GM18873 (cell line): Measurements from ENCODE around the gene RAB27A.

ENCODE experiments used
- ATAC-seq: cut with Tn5 transposase; IDR thresholded peaks from one replicate; pipeline ENCODE4 v1.9.1; 2021; ENCODE audit warnings: mild to moderate bottlenecking, moderate library complexity, moderate number of reproducible peaks; ENCODE audit not compliant: unreplicated experiment, low FRiP score

Gene RAB27A

GRCh38 chr15:55230953-55231352 is 58.7 kb downstream of the RAB27A start:
- ATAC-seq: no peak

GRCh38 chr15:55230051-55230670 is 59.5 kb downstream of the RAB27A start:
- no peak for ATAC-seq

DNA sequence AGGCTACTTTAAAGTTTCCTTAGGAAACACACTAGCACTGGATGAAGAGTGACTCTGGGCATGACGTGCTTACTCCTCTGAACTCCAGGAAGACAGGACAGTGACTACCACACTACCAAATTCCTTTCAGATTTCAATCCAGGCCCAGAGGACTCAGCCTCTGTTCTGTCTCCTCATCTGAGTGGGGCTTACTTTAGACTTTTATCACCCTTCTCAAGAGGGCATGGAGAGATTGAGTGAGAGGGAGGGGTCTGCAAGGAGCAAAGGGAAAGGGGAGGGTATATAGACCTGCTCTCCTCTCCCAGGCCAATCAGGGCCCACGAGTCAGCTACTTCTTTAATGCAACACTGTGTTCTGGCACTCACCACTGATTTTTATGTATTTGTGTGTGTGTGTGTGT is 63.5 kb downstream of the RAB27A start:
- ATAC-seq: no peak

- no peak for ATAC-seq
These were observed 64.7 kb downstream of the RAB27A start for GRCh38 chr15:55224892-55225291.

DNA sequence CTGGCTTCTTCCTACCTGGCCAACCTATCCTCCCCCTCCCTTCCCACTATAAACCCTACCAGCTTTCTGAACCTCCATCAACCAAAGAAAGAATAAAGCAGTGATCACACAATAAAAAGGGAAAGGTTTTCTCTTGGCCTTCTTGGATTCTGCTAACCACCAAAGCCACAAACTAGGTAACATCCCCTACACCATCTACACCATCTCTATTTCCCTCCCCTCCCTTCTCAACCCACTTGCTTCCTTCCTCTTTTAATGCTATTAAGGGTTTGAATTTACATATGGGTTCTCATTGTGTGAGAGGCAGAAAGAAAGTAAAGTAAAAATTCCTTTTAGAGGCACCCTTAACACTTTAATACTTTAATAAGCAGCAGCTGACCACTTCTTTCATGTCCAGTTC is 67.0 kb downstream of the RAB27A start:
- peak; percentile 56 for ATAC-seq

DNA sequence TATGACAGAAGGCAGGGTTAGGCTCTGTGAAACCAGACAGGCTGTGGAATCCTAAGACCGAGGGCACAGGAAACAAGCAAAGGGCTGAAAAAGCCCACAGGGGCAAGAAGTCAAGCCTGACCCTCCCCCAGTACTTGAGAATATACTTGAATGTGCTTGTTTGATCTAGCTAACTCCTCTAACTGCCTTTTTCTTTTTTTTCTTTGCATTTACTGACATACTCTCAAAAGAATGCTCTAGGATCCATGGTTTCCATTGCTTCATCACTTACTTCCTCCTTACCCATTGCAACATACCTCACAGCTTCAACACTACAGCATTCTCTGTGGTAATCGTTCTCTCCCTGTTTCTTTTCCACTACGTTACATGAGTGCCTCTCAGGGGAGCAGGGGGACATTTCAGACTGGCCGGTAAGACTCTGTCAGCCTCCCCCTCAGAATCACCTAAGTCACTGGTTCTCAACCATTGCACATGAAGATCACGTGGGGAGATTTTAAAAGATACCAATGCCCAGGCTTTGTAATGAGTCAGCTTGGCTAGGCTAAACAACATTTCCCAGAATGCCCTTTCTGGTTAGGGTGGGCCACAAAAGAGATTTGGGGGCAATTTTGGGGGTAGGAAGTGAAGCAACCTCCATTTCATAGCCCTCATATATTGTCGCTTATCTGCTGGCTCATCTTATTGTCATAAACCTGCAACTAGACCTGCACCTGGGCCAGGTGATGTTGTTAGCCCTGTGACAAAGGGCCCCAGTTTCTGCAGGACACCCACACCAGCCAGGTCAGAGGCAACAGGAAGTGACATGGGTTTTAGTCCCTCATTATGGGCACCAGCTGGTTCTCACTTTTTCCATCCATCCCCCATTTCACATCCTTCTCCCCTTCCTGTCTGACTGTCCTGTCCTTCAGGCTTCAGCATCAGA is 68.3 kb downstream of the RAB27A start:
- no peak for ATAC-seq

- ATAC-seq: no peak
These were observed 69.0 kb downstream of the RAB27A start for GRCh38 chr15:55220606-55221005.

DNA sequence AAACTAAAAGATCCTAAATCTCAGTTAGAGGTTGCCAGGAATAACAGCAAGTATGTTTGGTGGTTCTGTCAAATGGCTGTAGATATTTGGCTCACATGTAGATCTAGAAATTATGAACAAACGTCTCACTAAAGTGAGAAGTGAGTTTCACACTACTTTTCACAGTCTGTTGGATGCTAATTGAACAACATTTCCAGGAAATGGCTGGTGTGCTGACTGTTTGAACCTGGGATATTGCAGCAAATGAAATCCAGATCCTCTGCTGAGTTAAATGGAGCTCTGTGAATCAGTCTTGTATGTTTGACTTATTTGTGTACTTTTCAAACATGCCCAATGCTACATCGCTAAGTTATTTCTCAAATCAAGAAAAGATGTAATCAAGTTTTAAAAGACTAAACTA is 71.6 kb downstream of the RAB27A start:
- no peak for ATAC-seq

DNA sequence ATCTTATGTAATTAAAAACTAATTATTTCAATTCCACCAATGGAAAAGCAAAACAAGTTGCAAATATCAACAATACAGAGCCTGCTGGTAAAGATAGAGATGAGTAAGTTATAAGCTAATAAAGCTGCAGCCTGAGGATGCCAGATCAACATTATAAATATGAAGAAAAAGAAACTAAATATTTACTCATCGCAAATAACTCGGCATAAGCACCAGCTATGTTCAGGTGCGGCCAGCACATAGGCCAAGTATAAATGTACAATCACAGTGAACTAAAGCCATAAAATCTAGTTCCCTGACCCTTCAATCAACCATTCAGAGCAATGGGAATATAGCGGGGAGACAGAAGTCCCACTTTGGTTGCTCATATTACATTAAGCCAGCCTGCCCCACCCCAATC is 85.1 kb downstream of the RAB27A start:
- ATAC-seq: no peak

DNA sequence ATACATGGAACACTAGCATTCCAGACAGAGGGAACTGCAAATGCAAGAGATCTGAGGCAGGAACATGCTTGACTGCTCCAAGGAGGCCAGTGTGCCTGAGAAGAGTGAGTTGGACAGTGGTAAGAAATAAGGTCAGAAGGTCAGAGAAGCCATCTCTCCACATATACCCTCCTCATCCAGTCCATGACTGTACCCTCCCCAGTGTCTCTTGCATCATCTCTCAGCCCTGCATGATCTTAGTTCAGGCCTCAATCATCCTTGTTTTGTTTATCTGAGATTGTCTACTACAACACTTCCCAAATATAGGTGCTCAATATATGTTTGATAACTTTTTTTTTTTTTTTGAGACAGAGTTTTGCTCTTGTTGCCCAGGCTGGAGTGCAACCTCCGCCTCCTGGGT is 87.4 kb downstream of the RAB27A start:
- ATAC-seq: no peak

GRCh38 chr15:55198706-55199105 is 90.9 kb downstream of the RAB27A start:
- ATAC-seq: no peak

DNA sequence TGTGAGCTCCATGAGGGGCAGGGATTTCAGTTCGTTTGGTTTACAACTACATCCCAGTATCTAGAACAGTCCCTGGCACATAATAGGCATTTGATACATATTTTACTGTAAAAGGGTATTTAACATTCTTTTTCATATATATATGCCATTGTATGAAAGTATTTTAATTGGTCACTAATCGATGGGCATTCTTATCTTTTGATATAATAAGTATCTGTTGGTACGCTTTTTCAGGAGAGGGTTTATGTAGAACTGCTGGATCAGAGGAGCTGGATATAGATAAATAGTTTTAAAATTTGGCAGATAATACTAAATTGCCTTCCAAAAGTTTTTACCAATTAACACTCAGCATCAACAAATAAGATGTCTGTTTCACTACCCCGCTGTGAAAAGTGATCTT is 91.9 kb downstream of the RAB27A start:
- ATAC-seq: no peak

- no peak for ATAC-seq
These were observed 92.3 kb downstream of the RAB27A start for GRCh38 chr15:55197362-55197705.

DNA sequence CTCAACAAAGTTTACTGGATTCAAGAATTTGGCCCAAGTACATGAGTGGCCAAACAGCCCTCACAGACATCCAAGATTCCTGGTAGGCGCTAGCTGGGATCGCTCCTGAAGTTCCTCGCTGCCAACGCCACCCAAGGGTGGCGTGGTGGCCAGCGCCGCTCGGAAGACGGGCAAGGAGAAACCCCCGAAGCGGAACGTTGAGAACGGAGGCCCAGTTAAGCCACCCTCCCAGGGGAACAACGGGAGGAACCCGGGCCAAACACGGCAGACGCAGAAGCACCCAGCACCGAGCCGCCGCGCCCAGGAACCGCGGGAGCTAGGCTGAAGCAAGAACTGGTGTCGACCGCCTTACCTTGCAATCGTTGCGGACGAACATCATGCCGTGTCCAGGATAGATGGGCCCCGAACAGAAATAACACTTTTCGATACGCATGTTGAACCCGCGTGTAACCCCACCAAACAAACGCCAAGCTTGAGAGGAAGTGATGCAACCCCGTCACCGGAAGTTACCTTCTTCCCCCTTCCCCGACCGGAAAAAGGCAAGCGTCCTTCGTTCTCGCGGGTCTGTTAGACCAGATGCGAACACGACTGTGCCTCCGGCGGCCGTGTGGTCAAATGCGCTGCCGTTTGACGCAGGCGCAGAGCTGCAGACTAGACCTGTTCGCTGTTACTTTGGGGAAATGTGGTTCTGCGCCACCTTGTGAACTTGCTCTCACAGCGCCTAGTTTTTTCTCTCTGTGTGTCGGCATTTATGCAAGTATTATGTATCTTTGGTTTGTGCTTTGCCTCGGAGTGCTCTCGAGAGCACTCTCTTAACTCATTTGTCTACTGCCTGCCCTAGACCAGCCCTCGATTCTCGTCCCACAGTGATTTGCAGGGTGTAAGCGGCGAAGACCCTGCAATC is 92.9 kb downstream of the RAB27A start, which contains the start of gene RSL24D1:
RSL24D1 (minus strand) TSS at position 484 of the 904 bp plus-strand sequence; CDS start at position 433, 51 bp downstream.
- peak; percentile 93 for ATAC-seq

DNA sequence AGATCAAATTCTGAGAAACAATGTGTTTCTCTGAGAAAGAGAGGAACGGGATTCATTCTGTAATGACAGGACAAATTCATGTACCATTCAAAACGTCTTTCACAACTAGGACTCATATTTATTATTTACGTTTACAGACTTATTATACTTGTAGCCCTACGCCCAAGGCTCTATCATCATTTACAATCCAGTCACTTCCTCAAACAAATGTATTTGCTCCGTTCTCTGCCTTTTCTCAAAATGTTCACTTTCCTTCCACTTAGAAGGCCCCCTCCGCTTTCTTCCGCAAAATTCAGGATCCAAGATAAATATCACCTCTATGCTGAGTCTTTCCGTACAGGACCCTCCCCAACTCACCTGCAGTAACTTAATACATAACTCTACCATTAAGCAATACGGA is 93.6 kb downstream of the RAB27A start:
- ATAC-seq: no peak

DNA sequence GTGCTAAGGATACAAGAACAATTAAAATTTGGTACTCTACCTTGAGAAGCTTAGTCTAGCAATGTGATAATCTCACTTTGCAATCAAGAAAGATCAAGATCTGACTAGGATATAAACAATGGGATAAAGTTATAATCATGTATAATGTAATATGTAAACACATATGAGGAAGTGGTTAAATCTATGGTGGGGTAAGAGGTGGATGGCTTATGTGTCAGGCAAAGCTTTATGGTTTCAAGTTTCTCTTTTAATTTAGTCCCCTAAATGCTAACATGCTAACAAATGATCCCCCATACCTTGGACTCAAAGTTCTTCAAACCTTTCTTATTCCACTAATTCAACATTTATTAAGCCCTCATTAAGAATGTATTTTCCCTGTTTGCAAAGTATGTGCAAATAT is 95.4 kb downstream of the RAB27A start:
- ATAC-seq: no peak

- no peak for ATAC-seq
These were observed 103.3 kb downstream of the RAB27A start for GRCh38 chr15:55186331-55186730.

DNA sequence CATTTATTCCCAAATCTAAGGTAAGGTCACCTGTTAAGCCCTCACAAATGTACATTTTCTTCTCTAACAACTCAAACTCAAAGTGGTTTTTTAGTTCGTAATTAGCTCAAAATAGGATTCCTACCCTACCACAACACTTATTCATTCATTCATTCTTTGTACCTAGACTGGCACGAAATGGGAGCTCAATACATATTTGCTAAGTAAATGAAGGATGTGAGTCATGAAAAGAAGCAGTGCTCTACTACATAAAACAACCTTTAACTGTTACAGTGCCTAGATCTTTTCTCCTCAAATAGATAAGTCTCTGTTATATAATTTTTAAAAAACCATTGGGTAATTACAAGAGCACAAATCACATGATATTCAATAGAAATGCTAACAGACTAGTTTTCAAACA is 105.9 kb downstream of the RAB27A start:
- ATAC-seq: no peak

DNA sequence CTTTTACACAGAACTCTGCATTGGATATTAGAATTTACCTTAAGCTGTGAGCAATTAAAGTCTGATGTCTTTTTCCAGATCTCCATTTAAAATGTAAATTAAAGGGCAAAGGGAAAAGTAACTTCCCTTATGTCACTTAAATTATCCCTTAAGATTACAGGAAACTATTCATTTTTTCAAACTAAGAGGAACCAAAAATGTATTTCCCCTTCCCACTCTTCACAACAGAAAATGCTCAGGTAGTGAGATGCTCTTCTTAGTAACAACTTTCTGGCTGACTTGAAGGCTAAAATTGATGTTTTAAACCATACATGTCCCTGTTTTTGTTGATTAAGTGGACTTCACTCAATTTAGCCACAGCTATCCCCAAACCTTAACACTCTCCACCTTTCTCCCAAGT is 110.5 kb downstream of the RAB27A start:
- no peak for ATAC-seq

DNA sequence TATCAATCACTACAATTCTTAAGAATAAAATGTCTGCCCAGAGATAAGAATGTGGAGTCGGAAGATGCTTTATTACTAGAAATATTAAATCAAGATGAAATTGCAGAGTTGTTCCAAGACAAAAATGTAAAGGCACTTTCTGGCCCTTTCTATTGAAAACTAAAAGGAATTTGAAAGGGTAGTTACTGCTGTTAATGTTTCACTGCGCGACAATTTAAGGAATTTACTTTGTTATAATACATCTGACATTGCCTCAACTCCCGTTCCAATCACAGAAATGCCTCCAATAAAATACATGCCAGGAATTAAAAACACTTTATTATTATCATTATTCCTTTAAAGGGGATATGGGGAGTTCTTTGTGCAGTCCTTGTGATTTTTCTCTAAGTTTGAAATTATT is 119.3 kb downstream of the RAB27A start:
- ATAC-seq: no peak
